Islet of Langerhans (tissue), 1 donor: ENCODE results near the gene FBXW10.
A peak's percentile ranks its signal among the peaks of the same experiment; 100 is the strongest.
"Not testable (repeated sequence)": the region's sequence is repeated elsewhere in the genome, so short reads cannot be mapped to it uniquely, and the experiment has no call there.

ENCODE experiments used
- FAIRE-seq: peaks from one replicate; lab custom pipeline; 2011; peaks lifted over from hg19 to GRCh38; lab: Jason Lieb, UNC

FBXW10 gene

DNA sequence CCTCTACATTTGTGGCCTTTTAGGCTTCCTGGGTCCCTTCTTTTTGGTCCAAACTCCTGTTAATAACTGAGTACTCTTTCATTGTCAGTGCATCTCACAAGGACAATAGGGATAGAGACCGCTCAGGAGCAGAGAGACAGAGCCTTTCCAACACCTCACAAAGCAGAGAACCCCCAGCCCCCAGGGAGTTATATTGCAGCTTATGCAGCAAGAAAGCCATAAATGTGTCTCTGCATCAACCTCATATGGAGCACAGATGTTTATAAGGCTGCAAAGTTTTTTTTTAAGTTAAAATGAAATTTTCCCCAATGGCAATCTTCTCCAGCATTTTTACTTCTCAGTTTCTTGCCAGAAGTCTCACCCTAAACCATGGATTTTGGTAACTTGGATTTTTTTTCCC, 6.4 kb downstream of the FBXW10 start:
- not testable (repeated sequence) for FAIRE-seq

DNA sequence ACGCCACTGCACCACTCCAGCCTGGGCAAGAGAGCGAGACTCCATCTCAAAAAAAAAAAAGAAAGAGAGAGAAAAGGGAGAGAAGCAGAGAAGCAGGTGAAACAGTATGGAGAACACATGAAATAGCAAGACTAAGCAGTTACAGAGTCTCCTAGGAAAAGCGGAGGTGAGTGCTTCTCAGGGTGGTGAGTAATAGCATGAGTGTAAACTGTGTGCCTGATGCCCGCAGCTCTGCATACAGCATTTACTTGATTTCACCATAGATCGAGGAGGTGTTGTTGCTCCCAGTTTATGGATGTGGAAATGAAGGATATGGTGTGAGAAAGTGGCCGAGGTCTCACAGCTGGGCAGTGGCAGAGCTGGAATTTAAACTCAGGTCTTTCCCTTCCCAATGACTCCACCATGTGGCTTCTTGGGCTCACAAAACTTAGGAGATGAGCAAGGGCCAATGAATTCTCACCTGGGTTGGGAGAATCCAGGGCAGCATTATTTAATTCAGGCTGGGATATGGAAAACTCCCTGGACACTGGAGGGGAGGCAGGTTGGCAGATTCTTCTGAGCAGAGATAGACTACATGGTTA, 10.1 kb downstream of the FBXW10 start:
- not testable (repeated sequence) for FAIRE-seq

DNA sequence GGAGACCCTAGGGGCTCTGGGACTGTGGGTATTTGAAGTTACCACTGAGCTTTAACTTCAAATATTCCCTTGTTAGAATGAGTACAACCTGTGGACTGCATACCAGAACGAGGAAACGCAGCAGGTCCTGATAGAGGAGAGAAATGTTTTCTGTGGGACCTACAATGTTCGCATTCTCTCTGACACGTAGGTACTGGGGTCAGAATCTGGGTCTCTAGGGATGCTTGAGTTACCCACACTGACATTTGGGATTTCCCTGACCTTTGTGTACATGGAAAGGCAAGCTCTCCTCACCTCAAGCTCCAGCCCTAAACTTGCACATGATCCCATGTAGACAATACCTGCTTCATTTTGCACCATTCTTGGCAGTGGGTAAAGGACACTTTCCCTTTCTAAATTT, 12.1 kb downstream of the FBXW10 start:
- FAIRE-seq, result not testable (repeated sequence)

DNA sequence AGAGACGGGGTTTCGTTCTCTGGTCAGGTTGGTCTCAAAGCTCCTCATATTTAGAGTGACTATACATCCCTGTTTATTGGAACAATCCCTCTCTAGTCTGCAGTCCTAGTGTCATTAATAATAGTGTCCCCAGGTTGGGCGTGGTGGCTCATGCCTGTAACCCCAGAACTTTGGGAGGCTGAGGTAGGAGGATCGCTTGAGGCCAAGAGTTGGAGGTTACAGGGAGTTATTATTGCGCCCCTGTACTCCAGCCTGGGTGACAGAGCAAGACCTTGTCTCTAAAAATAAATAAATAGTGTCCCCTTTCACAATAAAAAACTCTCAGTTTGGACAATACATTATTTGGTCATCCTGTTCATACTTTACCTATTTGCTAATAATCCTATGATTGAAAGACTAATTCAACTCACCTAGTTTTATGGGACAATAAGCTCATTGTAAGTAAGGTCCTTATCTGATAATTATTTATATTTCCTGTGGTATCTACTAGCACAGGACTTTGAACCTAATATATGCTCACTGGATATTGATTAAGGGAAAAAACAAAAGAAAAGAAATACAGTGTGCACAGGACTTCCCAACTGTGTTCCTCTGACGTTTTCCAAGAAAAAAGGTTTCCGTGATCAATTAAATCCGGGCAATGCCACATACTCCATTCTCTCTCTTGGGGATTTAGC, 13.7 kb downstream of the FBXW10 start:
- FAIRE-seq, result not testable (repeated sequence)

DNA sequence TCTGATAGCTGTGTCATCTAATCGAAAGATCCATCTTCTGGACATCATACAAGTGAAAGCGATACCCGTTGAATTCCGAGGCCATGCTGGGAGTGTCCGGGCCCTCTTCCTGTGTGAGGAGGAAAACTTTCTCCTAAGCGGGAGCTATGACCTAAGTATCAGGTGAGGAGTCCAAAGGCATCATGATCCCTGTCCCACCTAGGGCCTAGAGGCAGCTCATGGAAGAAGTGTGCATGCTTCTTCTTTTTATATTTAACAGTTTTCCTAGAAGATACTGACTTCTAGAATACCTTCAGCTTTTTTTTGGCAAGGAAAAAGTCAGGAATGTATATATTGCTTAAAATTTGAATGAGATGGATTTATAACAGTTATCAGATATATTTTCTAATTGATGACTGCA, 14.5 kb downstream of the FBXW10 start:
- not testable (repeated sequence) for FAIRE-seq

DNA sequence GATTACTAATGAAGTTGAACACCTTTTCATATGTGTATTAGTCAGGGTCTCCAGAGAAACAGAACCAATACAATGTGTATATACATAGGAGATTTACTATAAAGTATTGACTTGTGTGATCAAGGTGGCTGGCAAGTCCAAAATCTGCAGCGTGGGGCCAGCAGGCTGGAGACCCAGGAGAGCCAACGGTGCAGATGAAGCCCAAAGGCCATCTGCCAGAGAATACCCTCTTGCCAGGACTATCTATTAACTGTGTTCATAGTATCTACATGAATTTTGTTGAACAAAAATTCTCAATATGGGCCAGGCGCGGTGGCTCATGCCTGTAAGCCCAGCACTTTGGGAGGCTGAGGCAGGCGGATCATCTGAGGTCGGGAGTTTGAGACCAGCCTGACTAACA, 16.4 kb downstream of the FBXW10 start:
- not testable (repeated sequence) for FAIRE-seq

DNA sequence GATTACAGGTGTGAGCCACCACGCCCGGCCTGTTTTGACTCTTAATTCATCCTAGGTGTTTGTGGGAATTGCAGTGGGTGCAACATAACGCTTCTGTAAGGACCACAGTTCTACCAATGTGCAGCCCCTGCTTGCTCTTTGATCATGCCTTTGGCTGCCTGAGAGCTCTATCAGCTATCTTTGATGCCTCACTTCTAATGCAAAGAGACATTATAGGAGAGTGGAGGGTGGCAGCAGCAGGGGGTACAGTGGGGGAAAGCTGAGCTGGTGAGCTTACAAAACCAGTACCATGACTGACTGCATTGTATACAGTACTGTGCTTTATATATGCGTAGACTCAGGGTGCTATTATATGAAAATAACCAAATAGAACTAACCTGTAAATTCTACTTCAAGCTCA, 26.7 kb downstream of the FBXW10 start:
- FAIRE-seq, result not testable (repeated sequence)

DNA sequence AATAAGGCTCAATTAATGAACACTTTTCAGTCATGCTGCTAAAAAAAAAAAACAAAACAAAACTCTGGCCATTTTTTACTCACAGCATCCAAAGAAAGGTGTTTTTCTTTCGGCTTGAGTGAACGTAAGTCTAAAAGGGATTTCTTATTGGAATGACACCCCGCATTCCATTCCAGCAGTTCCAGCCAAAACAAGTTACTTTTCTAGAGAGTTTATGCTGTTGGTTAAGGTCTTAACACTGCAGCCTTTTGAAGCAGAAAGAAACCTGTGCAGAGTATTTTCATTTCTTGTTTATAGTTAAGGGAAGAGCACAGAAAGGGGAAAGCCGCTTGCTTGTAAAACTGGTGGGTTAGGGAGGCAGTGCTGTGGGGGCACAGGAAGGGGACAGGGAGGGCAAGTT, 27.2 kb downstream of the FBXW10 start:
- not testable (repeated sequence) for FAIRE-seq

DNA sequence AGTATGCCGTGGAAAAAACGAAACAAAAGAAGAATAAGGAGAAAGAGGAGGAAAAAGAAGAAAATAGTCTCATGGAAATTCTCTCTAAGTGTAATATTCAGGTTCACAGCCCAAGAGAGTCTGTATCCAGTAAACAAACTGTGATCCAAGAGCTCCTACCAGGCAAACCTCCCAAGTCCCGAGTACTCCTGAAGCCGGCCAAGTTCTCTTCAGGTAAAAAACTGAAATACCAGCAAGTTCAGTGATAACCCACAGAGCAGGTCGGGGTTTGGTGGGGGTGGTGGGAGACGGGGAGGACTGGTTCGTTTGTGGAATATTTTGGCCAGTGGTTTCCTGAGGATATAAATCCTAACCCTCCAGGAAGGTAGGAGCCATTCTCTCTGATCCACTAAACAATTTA, 28.6 kb downstream of the FBXW10 start:
- no peak for FAIRE-seq

DNA sequence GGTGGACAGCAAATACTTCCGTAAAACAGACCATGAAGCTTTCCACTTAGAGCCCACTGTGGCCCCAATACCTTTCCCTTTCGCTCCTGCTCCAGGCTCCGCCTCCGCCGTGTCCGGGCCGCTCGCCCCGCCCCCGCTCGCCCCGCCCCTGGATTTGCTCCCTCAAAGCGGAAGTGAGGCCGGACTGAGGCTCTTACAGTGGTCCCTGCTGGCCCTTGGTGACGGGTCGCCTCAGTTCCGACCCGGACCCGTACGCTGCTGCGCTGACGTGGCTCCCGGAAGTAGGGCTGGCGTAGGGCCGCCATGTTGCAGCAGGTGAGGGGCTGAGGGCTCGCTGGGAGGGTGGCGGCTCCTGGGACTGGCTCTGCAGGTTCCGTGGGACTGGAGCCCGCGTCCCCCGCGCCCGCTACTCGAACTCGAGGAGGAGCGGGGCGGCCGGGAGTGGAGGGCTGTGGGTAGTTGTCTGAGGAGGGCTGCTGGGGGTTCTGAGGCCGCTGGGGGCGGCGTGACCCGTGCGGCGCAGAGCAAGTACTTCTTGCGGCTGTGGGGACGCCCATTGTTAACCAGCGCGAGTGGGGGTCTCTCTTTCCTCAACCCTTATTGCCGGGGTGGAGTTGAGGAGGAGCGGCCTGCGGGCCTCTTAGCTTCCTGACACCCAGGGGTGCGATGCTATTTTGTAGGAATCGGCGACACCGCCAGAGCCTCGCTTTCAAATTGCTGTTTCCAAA, 37.3 kb downstream of the FBXW10 start, which contains the start of gene TVP23B:
Gene TVP23B (plus strand): TSS at position 193 of the 728 bp plus-strand sequence. CDS start 111 bp downstream, at position 304.
- FAIRE-seq, result not testable (repeated sequence)

DNA sequence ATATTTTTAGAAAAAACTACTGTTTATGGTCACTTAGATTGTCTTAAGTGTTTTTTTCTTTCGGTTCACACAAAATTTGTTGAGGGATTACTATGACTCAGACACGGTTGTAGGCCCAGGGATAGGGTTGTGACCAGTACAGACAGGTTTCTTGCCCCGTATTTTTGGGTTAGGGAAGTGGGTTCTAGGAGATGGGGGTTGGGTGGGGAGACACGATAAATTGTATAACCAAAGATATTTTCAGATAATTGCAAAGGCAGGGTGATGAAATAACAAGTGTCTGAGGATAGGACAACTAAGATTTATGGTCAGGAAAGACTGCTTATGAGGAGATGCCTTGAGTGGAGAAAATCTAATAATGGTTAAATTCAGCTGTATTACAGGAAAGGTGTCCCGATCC, 38.0 kb downstream of the FBXW10 start:
- not testable (repeated sequence) for FAIRE-seq

DNA sequence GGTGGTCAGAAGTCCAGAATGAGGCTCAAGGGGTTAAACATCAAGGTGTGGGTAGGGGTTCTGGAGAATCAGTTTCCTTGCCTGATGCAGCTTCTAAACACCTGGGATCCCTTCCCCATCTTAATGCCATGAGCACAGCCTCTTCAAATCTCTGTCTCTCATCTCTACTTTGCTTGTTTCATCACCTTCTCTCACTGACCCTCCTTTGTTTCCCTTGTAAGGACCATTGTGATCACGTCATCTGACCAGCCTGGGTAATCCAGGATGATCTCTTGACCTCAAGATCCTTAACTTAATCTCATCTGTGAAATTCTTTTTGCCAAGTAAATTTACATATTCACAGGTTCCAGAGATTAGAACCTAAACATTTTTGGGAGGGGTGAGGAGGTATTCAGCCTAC, 42.1 kb downstream of the FBXW10 start:
- not testable (repeated sequence) for FAIRE-seq

DNA sequence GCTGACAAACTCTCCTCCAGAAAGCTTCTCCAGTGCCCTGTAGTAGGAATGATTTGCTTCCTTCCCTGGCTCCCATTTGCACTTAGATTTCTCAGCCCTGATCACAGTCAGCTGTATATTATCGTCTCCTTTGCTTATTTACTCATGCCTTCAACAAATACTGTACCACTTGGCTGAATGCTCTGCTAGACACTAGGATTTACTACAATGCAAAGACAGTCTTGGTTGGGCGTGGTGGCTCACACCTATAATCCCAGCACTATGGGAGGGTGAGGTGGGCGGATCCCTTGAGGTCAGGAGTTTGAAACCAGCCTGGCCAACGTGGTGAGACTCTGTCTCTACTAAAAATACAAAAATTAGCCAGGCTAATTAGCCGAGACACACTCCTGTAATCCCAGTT, 43.0 kb downstream of the FBXW10 start:
- FAIRE-seq, result not testable (repeated sequence)

DNA sequence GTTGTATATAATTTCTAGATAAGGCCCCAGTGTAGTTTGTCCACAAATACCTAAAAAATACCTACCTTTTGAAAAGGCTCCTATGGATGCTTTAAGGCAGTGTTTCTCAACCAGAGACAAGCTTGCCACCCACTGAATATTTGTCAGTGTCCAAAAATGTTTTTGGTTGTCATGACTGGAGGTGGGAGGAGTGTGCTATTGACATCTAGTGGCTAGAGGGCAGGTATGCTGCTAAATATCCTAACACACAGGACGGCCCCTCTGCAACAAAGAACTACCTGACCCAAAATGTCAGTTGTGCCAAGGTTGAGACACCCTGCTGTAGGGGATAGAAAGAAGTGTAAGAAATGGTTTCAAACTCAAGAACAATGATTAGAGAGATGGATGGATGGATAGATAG, 47.5 kb downstream of the FBXW10 start:
- FAIRE-seq, result peak; percentile 51

DNA sequence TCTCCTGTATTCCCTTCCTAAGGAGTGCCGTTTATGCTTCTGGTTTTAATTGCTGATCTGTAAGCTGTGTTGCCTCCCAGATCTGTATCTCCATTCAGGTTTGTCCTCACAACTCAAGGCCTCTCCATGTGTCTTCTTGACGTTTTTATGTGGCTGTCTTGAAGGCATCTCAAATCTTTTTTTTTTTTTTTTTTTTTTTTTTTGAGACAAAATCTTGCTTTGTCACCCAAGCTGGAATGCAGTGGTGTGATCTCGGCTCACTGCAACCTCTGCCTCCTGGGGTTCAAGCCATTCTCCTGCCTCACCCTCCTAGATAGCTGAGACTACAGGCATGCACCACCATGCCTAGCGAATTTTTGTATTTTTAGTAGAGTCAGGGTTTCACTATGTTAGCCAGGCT, 51.0 kb downstream of the FBXW10 start:
- FAIRE-seq, result not testable (repeated sequence)

DNA sequence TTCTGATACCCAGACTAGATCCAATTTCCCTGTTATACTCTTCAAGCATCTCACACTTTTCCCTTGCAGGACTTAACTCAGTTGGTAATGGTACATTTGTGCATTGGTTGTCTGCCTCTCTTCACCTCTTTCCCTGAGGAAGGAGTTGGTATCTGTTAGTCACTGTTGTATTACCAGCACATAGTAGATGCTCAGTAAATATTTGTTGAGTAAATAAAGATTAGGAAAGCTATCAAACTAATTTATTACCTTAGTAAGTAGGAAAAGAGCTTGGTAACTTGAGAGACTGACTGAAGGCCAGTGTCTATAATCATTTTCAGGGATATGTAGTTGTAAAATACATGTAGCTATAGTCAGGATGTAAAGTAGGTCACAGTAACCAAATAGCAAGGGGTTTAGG, 53.0 kb downstream of the FBXW10 start:
- peak; percentile 51 for FAIRE-seq

DNA sequence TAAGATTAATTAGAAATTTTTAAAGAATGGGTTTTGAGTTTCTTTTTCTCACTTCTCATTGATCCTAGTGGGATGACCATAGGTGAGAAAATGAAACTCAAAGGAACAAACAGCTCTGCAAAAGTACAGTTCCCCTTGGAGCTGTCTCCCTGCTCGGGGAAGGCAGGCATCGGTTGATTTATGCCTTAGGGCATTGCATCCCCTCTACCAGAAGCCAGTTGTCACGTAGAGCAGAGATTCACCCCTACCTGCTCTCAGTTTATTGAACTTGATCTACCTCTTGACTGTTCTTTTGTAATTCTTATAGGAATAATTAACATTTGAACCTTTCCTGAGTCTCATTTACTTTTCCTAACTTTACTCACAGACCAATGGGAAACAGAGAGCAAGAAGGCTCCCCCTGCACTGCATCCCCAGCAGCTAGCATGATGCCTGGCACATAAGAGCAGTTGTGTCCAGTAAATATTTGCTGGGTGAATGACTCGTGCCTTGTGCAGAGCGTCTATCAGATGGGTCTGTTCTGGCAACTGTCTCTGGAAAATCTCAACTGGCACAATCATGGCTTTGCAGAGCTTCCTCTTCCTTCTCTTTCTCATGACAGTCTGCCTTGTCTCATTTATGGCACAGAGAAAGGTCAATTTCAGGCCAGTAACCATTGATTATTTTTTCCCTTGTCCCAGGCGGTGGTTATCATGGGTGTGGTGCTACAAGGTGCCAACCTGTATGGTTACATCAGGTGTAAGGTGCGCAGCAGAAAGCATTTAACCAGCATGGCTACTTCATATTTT, 59.8 kb downstream of the FBXW10 start:
- not testable (repeated sequence) for FAIRE-seq

DNA sequence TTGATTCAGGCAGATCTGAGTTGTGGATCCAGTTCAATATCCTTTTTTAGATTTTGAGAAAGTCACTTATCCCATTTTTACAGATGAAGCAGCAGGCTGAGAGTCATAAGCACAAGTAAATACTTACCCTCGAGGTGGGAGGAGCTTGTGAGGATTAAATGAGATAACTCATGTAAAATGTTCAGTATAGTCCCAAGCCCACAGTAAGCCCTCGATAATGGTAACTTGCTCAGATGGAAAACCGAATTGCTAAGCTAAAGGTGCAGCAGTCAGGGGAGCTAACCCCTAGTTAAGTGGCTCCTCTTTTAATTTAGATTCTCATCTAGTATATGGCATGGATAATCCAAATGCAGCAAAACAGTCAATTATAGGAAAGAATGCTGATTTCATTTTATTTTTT, 72.1 kb downstream of the FBXW10 start:
- not testable (repeated sequence) for FAIRE-seq

DNA sequence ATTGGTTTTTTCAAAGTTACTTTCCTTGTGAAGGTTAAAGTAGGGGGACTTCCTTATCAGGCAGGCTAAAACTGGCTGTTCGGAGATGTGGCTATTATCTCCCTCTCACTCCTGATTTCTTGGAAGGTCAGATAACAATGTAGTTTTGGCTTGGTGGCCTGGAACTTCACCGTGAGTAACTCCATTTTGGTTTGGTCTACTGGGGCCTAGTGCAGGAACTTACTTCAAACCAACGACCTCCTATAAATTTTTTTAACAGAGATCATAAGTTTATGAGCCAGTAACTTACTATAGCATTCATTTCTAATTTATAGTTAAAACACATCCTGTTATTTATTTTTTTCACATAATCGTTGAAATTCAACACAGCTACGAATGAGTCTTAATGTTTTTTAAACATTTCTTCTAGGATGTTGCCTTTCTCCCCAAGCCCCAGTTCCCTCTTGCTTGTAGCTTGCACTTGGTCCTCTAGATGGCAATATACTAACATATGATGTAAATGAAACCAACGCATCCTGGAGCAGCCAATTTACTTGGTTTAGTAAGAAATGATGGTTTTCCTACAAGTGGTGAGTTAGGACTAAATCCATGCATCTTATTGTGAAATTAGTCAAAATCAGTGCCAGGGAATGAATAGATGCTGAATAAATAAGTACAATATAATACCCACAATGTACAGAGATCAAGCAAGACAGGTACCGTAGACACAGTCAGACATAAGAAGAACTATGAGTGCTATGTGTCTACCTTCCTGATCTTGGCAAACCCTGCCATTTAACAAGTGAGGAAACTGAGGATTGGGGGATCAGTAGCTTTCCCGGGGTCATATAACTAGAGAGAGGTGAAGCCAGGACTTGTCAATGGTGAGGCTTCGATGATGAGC, 72.9 kb downstream of the FBXW10 start:
- FAIRE-seq, result peak; percentile 99

DNA sequence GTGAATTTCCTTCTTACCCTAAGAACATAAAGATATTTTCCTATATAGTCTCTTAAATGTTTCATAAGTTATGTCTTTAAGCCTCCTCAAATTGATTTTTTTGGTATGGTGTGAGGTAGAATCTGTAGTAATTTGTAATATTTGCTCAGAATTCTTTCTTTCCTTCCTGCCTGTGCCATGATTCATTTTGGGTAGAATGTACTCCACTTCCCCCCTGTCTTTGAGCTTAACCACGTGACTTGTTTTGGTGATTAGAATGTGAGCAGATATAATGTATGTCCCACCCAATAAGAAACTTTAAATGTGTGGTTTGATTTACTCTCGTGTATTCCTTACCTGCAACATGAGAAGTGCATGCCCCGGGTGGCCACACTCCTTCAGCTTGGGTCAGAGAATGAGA, 77.6 kb downstream of the FBXW10 start:
- FAIRE-seq, result not testable (repeated sequence)

DNA sequence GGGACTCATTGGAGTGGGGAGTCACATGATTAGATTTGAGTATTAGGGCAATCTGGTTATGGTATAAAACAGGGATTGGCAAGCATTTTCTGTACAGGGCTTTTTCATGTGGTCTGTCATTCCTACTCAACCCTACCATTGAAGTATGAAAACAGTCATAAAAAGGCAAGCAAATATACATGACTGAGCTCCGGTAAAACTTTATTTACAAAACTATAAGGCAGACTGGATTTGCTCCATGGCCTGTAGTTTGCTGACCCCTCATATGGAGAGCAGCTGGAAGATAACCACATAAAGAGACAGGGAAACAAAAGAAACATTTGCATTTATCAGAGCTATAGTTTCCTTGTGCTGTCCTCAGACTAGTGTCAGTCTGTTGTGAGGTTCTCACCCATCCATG, 83.8 kb downstream of the FBXW10 start:
- not testable (repeated sequence) for FAIRE-seq
